ENCODE data around the gene RAP1GAP. TPM values are rescaled to one million over a fixed set of nuclear protein-coding genes. Genes with fewer than 3 reads are reported as not detected.

RAP1GAP gene
- total RNA-seq, 1 donor from 2014 or later = 1.1 TPM

DNA sequence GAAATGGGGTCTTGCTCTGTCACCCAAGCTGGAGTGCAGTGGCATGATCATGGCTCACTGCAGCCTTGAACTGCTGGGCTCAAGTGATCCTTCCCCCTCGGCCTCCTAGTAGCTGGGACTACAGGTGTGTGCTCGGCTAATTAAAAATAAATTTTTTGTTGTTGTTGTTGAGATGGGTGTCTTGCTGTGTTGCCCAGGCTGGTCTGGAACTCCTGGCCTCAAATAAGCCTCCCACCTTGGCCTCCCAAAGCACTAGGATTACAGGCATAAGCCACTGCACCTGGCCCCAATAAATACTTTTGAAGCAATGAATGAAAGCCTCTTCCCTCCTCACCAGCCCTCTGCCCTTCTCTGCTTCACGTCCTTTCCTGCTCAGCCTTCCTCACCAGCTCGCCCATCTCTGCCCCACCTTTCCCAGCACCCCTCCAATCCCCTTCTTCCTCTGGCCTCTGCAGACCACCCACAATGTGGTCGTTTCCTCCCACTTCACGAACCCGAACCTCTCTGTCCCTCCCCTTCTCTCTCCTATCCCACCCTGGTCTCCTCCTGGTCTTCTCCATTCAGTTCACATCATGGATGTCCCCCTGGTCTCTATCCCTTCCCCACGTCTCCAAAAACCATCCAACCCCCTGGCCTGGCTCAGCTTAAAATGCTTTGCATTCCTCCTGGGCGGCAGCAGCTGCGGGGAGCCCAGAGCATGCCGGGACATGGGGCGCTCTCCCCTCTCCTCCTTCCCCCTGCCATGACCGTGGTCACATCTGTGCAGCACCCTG is 38.4 kb downstream of the RAP1GAP start:
- DNase-seq (ENCODE audit: low read depth) (no peak), FAIRE-seq (no peak)
- H3K27me3 ChIP-seq (ENCODE audit: control insufficient read depth, insufficient read depth, low read length) = peaks cover 3% of the 10 kb centered on the region
- TF ChIP-seq, protein P1, sequence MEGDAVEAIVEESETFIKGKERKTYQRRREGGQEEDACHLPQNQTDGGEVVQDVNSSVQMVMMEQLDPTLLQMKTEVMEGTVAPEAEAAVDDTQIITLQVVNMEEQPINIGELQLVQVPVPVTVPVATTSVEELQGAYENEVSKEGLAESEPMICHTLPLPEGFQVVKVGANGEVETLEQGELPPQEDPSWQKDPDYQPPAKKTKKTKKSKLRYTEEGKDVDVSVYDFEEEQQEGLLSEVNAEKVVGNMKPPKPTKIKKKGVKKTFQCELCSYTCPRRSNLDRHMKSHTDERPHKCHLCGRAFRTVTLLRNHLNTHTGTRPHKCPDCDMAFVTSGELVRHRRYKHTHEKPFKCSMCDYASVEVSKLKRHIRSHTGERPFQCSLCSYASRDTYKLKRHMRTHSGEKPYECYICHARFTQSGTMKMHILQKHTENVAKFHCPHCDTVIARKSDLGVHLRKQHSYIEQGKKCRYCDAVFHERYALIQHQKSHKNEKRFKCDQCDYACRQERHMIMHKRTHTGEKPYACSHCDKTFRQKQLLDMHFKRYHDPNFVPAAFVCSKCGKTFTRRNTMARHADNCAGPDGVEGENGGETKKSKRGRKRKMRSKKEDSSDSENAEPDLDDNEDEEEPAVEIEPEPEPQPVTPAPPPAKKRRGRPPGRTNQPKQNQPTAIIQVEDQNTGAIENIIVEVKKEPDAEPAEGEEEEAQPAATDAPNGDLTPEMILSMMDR (IDR thresholded peaks at IDR 0.05; ENCODE audit: insufficient read depth, low read length, severe bottlenecking) = no peak
- no peaks in the 10 kb centered on the region for H3K36me3 ChIP-seq (ENCODE audit: control insufficient read depth, insufficient read depth, low read length)
- H3K4me3 ChIP-seq (ENCODE audit: low read depth, low read length) = no peak overlapping the region

DNA sequence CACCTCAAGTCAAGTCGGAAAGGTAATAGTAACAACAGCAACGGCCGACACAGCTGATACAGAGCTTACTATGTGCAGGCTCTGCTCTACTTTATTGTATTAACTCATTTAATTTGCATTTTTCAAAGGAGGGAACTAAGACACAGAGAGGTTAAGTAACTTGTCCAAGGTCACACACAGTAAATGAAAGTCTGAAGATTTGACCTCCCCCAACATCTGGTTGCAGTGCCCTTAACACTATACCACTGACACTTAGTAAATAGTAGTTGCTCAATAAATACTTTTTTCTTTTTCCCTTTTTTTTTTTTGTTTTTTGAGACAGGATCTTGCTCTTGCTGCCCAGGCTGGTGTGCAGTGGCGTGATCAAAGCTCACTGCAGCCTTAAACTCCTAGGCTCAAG is 39.2 kb downstream of the RAP1GAP start:
- Histone ChIP-seq H3K27me3 (ENCODE audit: control insufficient read depth, insufficient read depth, low read length) (peaks cover 3% of the 10 kb centered on the region), H3K36me3 (ENCODE audit: control insufficient read depth, insufficient read depth, low read length) (no peaks in the 10 kb centered on the region), H3K4me3 (ENCODE audit: low read depth, low read length) (no peak overlapping the region)
- TF ChIP-seq, protein P1 (IDR thresholded peaks at IDR 0.05; ENCODE audit: insufficient read depth, low read length, severe bottlenecking) = no peak
- DNase-seq (ENCODE audit: low read depth) (no peak), FAIRE-seq (no peak)

DNA sequence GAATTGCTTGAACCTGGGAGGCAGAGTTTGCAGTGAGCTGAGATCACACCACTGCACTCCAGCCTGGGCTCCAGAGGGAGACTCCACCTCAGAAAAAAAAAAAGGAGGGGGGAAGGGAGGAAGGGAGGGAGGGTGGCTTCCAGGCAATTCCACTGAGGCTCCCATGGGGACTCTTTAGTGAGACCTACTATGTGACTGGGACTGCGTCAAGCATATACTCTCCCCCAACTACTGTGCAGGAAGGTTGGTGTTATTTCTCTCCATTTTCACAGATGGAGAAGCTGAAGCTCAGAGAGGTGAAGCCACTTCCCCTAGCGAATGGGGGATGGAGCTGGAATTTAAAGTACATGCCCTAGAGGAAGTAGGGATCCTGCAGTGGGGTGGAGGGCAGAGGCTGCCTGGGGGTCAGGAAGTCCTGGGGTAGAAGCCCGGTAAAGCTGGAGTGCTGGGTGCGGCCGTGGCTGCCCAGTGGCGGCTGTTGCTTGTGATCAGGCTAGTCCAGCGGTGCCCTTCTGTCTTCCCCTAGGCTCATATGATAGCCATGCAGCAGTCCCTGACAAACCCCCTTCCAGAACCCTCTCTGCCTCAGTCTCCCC is 40.3 kb downstream of the RAP1GAP start:
- FAIRE-seq (no peak), DNase-seq (ENCODE audit: low read depth) (no peak)
- no peaks in the 10 kb centered on the region for H3K36me3 ChIP-seq (ENCODE audit: control insufficient read depth, insufficient read depth, low read length)
- no peak overlapping the region for H3K4me3 ChIP-seq (ENCODE audit: low read depth, low read length)
- H3K27me3 ChIP-seq (ENCODE audit: control insufficient read depth, insufficient read depth, low read length) = peaks cover 3% of the 10 kb centered on the region
- TF ChIP-seq, protein P1 (IDR thresholded peaks at IDR 0.05; ENCODE audit: insufficient read depth, low read length, severe bottlenecking) = no peak

DNA sequence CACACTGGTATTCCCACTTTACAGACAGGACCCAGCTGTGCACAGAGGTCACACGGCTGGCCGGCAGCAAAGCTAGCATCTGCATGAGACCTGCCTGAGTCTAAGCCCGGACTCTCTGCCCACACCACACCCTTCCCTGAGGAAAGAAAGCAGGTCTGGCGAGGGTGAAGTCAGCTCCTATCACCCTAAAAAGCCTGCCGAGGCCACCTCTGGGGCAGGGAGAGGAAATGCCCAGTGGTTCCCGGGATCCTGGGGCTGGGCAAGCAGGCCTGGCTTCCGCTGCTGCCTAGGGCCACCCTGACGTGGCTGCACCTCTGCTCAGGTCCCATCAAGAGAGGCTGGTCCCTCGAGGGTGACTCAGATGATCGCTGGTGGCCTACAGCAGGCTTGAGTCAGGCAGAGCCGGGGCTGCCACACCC is 42.2 kb downstream of the RAP1GAP start:
- DNase-seq (ENCODE audit: low read depth) (peak; percentile 52), FAIRE-seq (no peak)
- TF ChIP-seq, protein P1 (IDR thresholded peaks at IDR 0.05; ENCODE audit: insufficient read depth, low read length, severe bottlenecking) = no peak
- H3K27me3 ChIP-seq (ENCODE audit: control insufficient read depth, insufficient read depth, low read length) = peaks cover 3% of the 10 kb centered on the region
- no peaks in the 10 kb centered on the region for H3K36me3 ChIP-seq (ENCODE audit: control insufficient read depth, insufficient read depth, low read length)
- no peak overlapping the region for H3K4me3 ChIP-seq (ENCODE audit: low read depth, low read length)

DNA sequence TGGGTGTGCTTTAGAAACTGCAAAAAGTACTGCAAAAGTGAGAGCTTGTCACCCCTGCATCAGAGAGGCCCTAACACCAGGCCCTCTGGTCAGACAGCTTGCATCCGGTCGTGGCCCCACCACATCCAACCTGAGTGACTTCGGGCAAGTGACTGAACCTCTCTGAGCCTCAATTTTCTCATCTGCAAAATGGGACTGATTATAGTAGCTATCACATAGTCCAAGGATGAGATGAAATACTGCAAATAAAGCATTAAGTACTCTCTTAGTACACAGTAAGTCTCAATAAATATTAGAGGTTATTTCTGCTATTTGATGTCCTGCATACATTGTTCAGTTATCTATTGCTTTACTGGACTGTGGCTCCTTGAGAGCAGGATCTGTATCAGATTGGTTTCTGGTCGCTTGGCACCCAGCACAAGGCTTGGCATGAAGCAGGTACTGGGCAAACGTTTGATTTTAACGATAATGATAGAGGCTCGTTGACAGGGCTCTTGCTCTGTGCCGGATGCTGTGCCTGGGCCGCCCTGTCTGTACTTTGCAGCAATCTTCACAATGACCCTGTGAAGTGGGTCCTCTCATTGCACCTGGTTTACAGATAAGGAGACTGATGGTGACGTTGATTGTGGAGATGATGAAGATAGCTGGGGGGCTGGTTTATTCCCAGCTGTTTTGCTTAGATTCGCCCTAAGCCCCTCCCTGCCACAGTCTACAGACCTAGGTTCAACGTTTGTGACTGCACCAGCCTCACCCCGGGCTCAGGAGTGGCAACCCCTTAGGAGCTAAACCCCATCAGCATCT is 43.6 kb downstream of the RAP1GAP start:
- Histone ChIP-seq H3K27me3 (ENCODE audit: control insufficient read depth, insufficient read depth, low read length) (peaks cover 3% of the 10 kb centered on the region), H3K36me3 (ENCODE audit: control insufficient read depth, insufficient read depth, low read length) (no peaks in the 10 kb centered on the region), H3K4me3 (ENCODE audit: low read depth, low read length) (no peak overlapping the region)
- no peak for DNase-seq (ENCODE audit: low read depth)
- FAIRE-seq = no peak
- TF ChIP-seq, protein P1 (IDR thresholded peaks at IDR 0.05; ENCODE audit: insufficient read depth, low read length, severe bottlenecking) = no peak
